GM12878 (cell line): ENCODE measurements around the gene DYNC2H1. TPM values are rescaled to one million over a fixed set of nuclear protein-coding genes. Genes with fewer than 3 reads are reported as not detected.

Source experiments
- ATAC-seq: fragments of 200-7000 bp; cut with Tn5 transposase; 3 replicates; pipeline ENCODE4 v1.9.1; 2020; ENCODE audit warnings: mild to moderate bottlenecking, moderate library complexity
- BruUV-seq: library from RNA; stranded (reverse); fragments of 400-500 nt; replicated peaks from 2 replicates; lab custom pipeline; 2021; lab: Mats Ljungman, UMichigan
- CTCF ChIA-PET: fragments of 300-600 bp; sonication (Branson Sonifier 250); formaldehyde crosslinking; extraction: SDS; loops from one replicate; lab custom pipeline; 2021; ENCODE audit warnings: inconsistent platforms; lab: Yijun Ruan, JAX
- POLR2A ChIA-PET: fragments of 350-600 bp; formaldehyde crosslinking; extraction: SDS; loops from one replicate; lab custom pipeline; 2021; ENCODE audit warnings: inconsistent platforms; lab: Charles Lee
- RAD21 ChIA-PET: fragments of 300-600 bp; sonication (Branson Sonifier 250); formaldehyde crosslinking; loops from one replicate; lab custom pipeline; 2023; ENCODE audit warnings: antibody characterized with exemption; ENCODE audit not compliant: unreplicated experiment; lab: Charles Lee
- SMC1A ChIA-PET: fragments of 300-600 bp; sonication (Branson Sonifier 250); formaldehyde crosslinking; loops from one replicate; lab custom pipeline; 2023; ENCODE audit not compliant: unreplicated experiment, uncharacterized antibody; lab: Charles Lee
- DNase-seq: peaks from one replicate; pipeline ENCODE4 v3.0.0-alpha.2; 2011; ENCODE audit warnings: low read depth, low spot score
- FAIRE-seq: peaks from 3 replicates; lab custom pipeline; 2011; peaks lifted over from hg19 to GRCh38; lab: Jason Lieb, UNC
- H2AFZ ChIP-seq: 2 replicates; pipeline ENCODE4 v1.6.0; 2011; ENCODE audit warnings: low read depth, low read length, control low read depth; ENCODE audit not compliant: control insufficient read depth
- H3K27ac ChIP-seq: 2 replicates; pipeline ENCODE4 v1.5.1; 2011; ENCODE audit warnings: control low read depth; ENCODE audit not compliant: control insufficient read depth, insufficient read depth
- H3K27me3 ChIP-seq, 2 experiments: replicated peaks in 1 of 2; 2 replicates each; pipeline versions ENCODE4 v1.6.0 to v1.6.1; 2011; ENCODE audit warnings: low read length in 1 of 2; ENCODE audit not compliant: control insufficient read depth in 2 of 2, insufficient read depth in 2 of 2
- H3K36me3 ChIP-seq, 2 experiments: 2 replicates each; pipeline ENCODE4 v1.5.1; 2011; ENCODE audit warnings: low read length in 1 of 2; ENCODE audit not compliant: control insufficient read depth in 2 of 2, insufficient read depth in 2 of 2
- H3K4me1 ChIP-seq: 2 replicates; pipeline ENCODE4 v1.6.1; 2011; ENCODE audit warnings: mild to moderate bottlenecking, low read length, moderate library complexity, mixed read lengths; ENCODE audit not compliant: control insufficient read depth, insufficient read depth
- H3K4me2 ChIP-seq: 2 replicates; pipeline ENCODE4 v1.6.0; 2011; ENCODE audit warnings: control low read depth; ENCODE audit not compliant: control insufficient read depth, insufficient read depth
- H3K4me3 ChIP-seq: fragments of 200-600 bp; sonication (generic); 2 replicates; pipeline ENCODE4 v1.5.1; 2016
- H3K79me2 ChIP-seq: 2 replicates; pipeline ENCODE4 v1.6.0; 2011; ENCODE audit warnings: low read length; ENCODE audit not compliant: control insufficient read depth, insufficient read depth
- H3K9ac ChIP-seq: 2 replicates; pipeline ENCODE4 v1.8.0; 2011; ENCODE audit warnings: low read length, control low read depth, mixed read lengths; ENCODE audit not compliant: control insufficient read depth, insufficient read depth
- H3K9me3 ChIP-seq: replicated peaks from 3 replicates; pipeline ENCODE4 v1.5.1; 2011; ENCODE audit warnings: mild to moderate bottlenecking, low read length; ENCODE audit not compliant: control insufficient read depth, insufficient read depth
- H4K20me1 ChIP-seq: 2 replicates; pipeline ENCODE4 v1.6.0; 2011; ENCODE audit not compliant: control insufficient read depth, insufficient read depth
- CBFB ChIP-seq: IDR thresholded peaks from 2 replicates; pipeline ENCODE4 v1.6.1; 2016; ENCODE audit warnings: antibody characterized with exemption, low read depth
- CBX3 ChIP-seq: fragments of 200-600 bp; sonication (generic); IDR thresholded peaks from 2 replicates; pipeline ENCODE4 v1.6.1; 2016; ENCODE audit warnings: low read depth, borderline replicate concordance
- DPF2 ChIP-seq: fragments of 450-650 bp; IDR thresholded peaks from 2 replicates; pipeline ENCODE4 v1.6.1; 2017; ENCODE audit warnings: mild to moderate bottlenecking
- E4F1 ChIP-seq: fragments of 450-650 bp; IDR thresholded peaks from 2 replicates; pipeline ENCODE4 v1.6.1; 2018; ENCODE audit warnings: borderline replicate concordance, mild to moderate bottlenecking; ENCODE audit not compliant: partially characterized antibody
- HDAC2 ChIP-seq: fragments of 200-600 bp; sonication (generic); IDR thresholded peaks from 2 replicates; pipeline ENCODE4 v1.6.1; 2017
- HSF1 ChIP-seq: fragments of 150-350 bp; IDR thresholded peaks from 2 replicates; pipeline ENCODE4 v1.6.1; 2014; ENCODE audit warnings: mild to moderate bottlenecking, low read depth, low read length
- IRF5 ChIP-seq: fragments of 450-650 bp; IDR thresholded peaks from 2 replicates; pipeline ENCODE4 v1.6.1; 2017; ENCODE audit warnings: borderline replicate concordance
- KLF5 ChIP-seq: fragments of 450-650 bp; IDR thresholded peaks from 2 replicates; pipeline ENCODE4 v1.6.1; 2014; ENCODE audit warnings: mild to moderate bottlenecking; ENCODE audit not compliant: partially characterized antibody
- NFXL1 ChIP-seq: fragments of 450-650 bp; IDR thresholded peaks from 2 replicates; pipeline ENCODE4 v1.6.1; 2017; ENCODE audit warnings: antibody characterized with exemption, mild to moderate bottlenecking, borderline replicate concordance
- NKRF ChIP-seq: fragments of 450-650 bp; conservative IDR thresholded peaks from 2 replicates; pipeline ENCODE4 v1.6.1; 2017; ENCODE audit warnings: mild to moderate bottlenecking, moderate library complexity
- SPI1 ChIP-seq: IDR thresholded peaks from 2 replicates; pipeline ENCODE4 v1.6.1; 2011; ENCODE audit warnings: low read depth, mild to moderate bottlenecking, low read length, moderate library complexity, borderline replicate concordance; ENCODE audit not compliant: insufficient read depth
- ZBTB11 ChIP-seq: fragments of 450-650 bp; formaldehyde crosslinking; IDR thresholded peaks from 2 replicates; pipeline ENCODE4 v1.5.0; 2022; ENCODE audit warnings: mild to moderate bottlenecking, missing genetic modification characterization
- WGBS: methylation state at CpG from one replicate; pipeline ENCODE4 v1.1.6; 2016; ENCODE audit warnings: low lambda C conversion rate; ENCODE audit not compliant: insufficient replicate concordance, insufficient coverage; ENCODE audit errors: missing lambda C conversion rate; 5-methylcytosine and 5-hydroxymethylcytosine counted together
- in situ Hi-C: fragments of 300-500 bp; cut with MboI; formaldehyde crosslinking; loops from 9 replicates; pipeline ENCODE4 v1.14.3; 2018; ENCODE audit warnings: mixed read lengths
- intact Hi-C: fragments of 100-400 bp; cut with micrococcal nuclease; formaldehyde crosslinking; loops from one replicate; pipeline ENCODE4 v1.14.2; 2022; ENCODE audit not compliant: unreplicated experiment
- polyA plus RNA-seq, 11 experiments: library from polyadenylated mRNA; depleted of rRNA in 4 of 11; unstranded in 6 of 11; stranded (reverse) in 5 of 11; fragments of >200 nt; fragmentation: Nextera tagmentation in 4 of 11; fragmentation: Illumina TruSeq in 1 of 11; extraction: Ambion mirVana in 4 of 11; extraction: Trizol in 1 of 11; gene quantifications; 1 replicate in 1 of 11; 2 replicates in 10 of 11; pipeline versions ENCODE4 v1.2.1 to v1.2.3, GENCODE V29; 2011 to 2016; ENCODE audit warnings: inconsistent platforms in 2 of 11, missing spikeins in 2 of 11, low read depth in 1 of 11
- total RNA-seq, 4 experiments: library from RNA; depleted of rRNA in 3 of 4; stranded (reverse); fragments of >200 nt in 3 of 4; fragmentation: Illumina TruSeq in 1 of 4; extraction: Trizol in 1 of 4; gene quantifications; 2 replicates each; pipeline versions ENCODE4 v1.2.1 to v1.2.3, GENCODE V29; 2013 to 2021

Gene DYNC2H1
- total and polyA plus RNA-seq, 10 of the 15 experiments (the other 5 are each of a cell fraction or from before 2014, with no cell fraction given) = 0.12 to 3.9 (median 0.23) TPM; not detected in 2

GRCh38 chr11:103433386-103434072 is 324.3 kb downstream of the DYNC2H1 start:
- H3K27me3 ChIP-seq = no peaks in the 10 kb centered on the region
- no peak overlapping the region for H3K4me2 ChIP-seq
- ChIA-PET POLR2A (no interaction called here), SMC1A (interaction anchor here (0.9 to 1.6 kb wide), 3 partner anchors 9 to 111 kb away, joined by 3 to 4 read pairs (median 3); no protein-coding TSS in a partner anchor), CTCF (no interaction called here), RAD21 (no interaction called here)
- no peak overlapping the region for H3K4me3 ChIP-seq
- no peak overlapping the region for H3K27ac ChIP-seq
- H3K79me2 ChIP-seq = no peaks in the 10 kb centered on the region
- DNase-seq (no peak), ATAC-seq (no peak), FAIRE-seq (no peak)
- BruUV-seq = no TSS peak
- no peak overlapping the region for H2AFZ ChIP-seq
- H4K20me1 ChIP-seq = no peaks in the 10 kb centered on the region
- no peak overlapping the region for H3K9ac ChIP-seq
- no peaks in the 10 kb centered on the region for H3K4me1 ChIP-seq
- H3K36me3 ChIP-seq = no peaks in the 10 kb centered on the region
- intact Hi-C loops = no loop called here
- H3K9me3 ChIP-seq = no peaks in the 10 kb centered on the region
- in situ Hi-C loops = no loop called here
- 38% methylated on average over 6 of the region's 6 CpGs for WGBS
- TF ChIP-seq IRF5 (no peak), ZBTB11 (CRISPR knock-in tag) (no peak), DPF2 (no peak), E4F1 (no peak), CBX3 (no peak), HDAC2 (no peak), SPI1 (no peak), KLF5 (no peak), NKRF (no peak), NFXL1 (no peak), HSF1 (no peak), CBFB (no peak)
